GM21515 (cell line): ENCODE data around the gene COL8A2.

ENCODE experiments used
- ATAC-seq: cut with Tn5 transposase; IDR thresholded peaks from one replicate; pipeline ENCODE4 v1.9.1; 2021; ENCODE audit not compliant: unreplicated experiment

Gene COL8A2

GRCh38 chr1:36157973-36158826, 33.2 kb upstream of the COL8A2 start:
- no peak for ATAC-seq

- no peak for ATAC-seq
These were observed 32.3 kb upstream of the COL8A2 start for GRCh38 chr1:36157115-36157903.

- no peak for ATAC-seq
These were observed 31.5 kb upstream of the COL8A2 start for GRCh38 chr1:36156329-36157114.

GRCh38 chr1:36155408-36156328, 30.6 kb upstream of the COL8A2 start, which contains the start of gene MAP7D1:
MAP7D1 (plus strand) TSS chr1:36156160; CDS start chr1:36156418, 258 bp downstream.
- ATAC-seq: peak; percentile 43

- no peak for ATAC-seq
These were observed 29.9 kb upstream of the COL8A2 start for GRCh38 chr1:36154765-36155407.

DNA sequence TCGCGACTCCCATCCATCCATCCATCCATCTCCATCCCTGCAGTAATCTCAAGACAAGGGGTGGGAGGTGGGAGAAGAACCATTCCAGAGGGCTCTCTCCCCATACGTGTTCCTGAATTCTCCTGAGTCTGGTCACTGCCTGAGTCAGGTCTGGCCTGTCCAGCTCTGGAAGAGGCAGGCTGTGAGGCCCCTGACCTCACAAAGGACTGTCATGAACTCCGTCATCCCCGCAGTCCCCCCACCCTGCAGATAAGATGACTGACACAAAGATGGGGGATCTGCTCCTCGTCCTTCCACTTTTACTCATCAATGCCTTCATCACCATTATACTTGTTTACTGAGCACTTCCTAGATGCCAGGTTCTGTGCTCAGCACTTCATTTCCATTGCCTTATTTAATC, 29.3 kb upstream of the COL8A2 start:
- no peak for ATAC-seq

DNA sequence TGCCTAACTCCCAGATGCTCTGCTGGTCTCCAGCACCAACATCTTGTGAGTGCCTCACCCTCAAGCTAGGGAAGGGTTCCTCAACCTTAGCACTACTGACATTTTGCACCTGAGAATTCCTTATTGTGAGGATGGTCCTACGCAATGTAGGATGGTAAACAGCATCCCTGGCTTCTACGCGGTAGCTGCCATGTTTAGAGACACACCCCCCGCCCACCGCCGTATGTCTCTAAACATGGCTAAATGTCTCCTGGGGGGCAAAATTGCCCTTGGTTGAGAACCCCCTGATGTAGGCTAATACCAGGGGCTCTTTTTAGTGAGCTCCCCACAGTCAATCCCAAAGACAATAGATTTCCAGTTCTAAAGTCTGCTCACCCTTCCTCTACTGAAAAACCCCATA, 28.5 kb upstream of the COL8A2 start:
- ATAC-seq: no peak

DNA sequence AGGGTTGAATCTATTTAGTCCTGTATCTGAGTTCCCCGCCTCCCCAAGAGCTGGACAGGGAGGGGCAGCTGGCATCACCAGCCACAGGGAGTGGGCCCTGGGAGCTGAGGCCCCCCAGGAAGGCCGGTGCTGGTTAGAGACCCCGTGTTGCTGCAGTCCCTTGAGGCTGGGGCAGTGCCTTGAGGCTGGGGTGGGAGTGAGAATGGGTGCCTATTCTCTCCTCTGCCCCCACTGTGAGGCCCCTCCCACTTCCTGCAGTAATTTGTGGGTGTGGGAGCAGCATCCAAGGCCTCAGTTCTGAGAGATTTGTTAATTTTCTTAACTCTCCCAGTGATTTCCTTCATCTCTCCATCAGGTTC, 26.8 kb upstream of the COL8A2 start:
- ATAC-seq: no peak

DNA sequence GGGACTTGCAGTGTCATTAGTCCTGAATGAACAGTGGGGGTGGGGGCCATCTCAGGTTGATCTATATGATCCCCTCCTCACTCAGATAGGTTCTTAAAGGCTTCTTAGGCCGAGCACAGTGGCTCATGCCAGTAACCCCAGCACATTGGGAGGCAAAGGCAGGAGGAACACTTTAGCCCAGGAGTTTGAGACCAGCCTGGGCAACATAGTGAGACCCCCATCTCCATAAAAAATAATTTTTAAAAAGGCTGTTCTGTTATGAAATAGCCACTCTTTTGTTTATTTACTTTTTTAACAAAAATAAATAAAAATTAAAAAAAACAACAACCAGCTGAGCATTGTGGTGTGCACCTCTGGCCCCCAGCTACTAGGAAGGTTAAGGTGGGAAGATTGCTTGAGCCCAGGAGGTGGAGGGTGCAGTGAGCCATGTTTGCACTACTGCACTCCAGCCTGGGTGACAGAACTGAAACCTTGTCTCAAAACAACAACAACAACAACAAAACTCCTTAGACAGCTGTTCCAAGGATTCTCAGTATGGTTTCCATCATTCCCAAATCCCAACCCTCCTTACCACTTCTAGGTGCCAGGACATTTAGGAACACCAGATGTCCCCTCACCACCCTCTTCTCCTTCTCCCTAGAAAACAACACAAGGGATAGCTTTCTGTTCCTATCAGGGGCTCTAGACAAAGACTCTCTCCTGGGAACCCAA, 26.3 kb upstream of the COL8A2 start:
- ATAC-seq: no peak

- ATAC-seq: peak; percentile 39
These were observed 25.5 kb upstream of the COL8A2 start for GRCh38 chr1:36150296-36151133.

DNA sequence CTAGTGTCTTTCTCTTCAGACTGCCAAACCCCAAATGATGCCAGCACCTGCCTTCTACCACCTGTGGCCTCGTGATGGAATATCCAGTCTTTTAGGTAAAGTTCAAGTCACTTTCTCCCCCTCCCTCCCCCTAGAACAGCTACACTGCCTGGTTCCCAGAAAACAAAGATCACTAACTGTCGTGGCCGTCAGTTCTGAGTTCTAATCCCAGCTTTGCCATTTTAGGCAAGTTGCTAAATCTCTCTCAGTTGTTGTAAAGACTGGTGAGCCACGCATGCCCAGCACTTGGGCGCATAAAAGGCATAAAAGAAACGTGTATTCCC, 24.9 kb upstream of the COL8A2 start:
- no peak for ATAC-seq

DNA sequence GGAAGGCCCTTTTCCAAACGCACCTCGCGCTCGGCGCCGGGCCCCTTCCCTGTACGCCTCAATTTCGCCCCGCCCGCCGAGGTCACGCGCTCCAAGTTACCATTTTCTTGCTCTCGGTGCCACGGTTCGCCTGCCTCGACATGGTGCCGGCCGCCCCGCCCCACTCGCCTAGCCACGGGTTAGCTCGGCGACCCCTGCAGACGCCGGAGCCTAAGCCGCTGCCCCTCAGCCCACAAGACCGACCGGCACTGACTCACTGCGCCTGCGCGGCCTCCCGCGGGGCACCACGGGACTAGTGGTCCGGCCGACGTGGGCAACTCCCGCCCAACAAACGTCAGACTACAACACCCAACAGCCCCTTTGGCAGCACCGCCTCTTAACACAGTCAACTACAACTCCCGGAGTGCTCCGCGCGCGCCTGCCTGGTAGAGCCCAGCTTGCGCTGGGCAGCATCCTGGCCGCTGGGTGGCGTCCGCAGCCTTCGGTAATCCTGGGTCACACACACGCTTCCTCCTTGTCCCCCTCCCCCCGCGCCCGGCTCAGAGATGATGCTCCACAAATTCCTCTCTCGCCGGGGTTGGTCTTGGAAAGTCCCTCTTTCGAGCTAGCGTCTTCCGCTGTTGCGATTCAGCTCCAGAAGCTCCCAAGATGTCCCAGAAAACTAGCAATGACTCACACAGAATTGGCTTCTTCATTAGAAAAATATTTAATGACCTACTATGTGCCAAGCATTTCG, 24.4 kb upstream of the COL8A2 start, which contains the start of gene TRAPPC3:
Gene TRAPPC3, minus strand, starts transcription at position 250 of the 736 bp plus-strand sequence. Its CDS starts 108 bp downstream, at position 142.
- peak; percentile 84 for ATAC-seq

DNA sequence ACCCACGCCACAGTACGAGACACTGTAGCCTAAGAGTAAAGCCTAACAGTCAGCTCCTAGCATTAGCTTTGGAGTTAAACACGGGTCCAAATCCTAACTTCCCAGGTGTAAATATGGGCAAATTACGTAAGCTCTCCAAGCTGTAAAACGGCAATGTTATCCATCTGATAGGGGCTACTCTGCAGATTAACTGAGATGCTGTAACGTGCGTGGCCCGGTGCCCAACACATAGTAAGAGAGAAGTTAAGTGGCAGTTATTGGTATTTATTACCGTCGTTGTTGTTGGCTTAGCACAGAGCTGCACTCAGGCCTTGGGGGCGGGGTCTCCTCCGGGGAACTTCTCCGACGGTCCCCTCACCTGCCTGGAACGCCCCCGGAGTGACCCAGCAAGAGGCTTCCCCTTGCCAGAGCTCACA, 23.8 kb upstream of the COL8A2 start:
- ATAC-seq: no peak

GRCh38 chr1:36144413-36144812, 19.4 kb upstream of the COL8A2 start:
- no peak for ATAC-seq

GRCh38 chr1:36143424-36143823, 18.4 kb upstream of the COL8A2 start:
- ATAC-seq: no peak

GRCh38 chr1:36142121-36142520, 17.1 kb upstream of the COL8A2 start:
- ATAC-seq: no peak

DNA sequence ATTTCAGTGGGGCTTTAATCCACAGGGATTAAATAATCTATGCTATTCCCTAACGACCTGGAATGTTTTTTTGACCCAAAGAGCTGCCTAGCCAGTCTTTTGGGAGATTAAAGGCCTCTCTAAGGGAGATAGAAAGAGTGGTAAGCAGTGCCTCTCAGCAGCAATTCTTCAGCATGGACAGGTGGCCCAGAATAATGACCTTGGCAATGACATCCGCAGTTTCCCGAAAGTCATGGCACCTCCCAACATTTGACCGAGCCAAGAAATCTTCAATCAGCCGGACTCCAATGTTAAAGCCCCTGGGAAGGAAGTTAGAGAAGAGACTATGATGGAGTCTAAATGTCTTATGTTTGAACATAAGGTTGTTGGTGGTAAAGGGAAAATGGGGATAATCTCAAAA, 14.5 kb upstream of the COL8A2 start:
- no peak for ATAC-seq

GRCh38 chr1:36137776-36138175, 12.8 kb upstream of the COL8A2 start:
- ATAC-seq: no peak
